C4-2B (cell line): ENCODE data around the gene INAFM2.

Source experiments
- H3K27ac ChIP-seq: fragments of 450-650 bp; 2 replicates; pipeline ENCODE4 v1.5.1; 2017
- ZFX ChIP-seq: fragments of 450-650 bp; IDR thresholded peaks from 2 replicates; pipeline ENCODE4 v1.6.1; 2017
- TF ChIP-seq, protein P1 (sequence below): fragments of 450-650 bp; conservative IDR thresholded peaks from 2 replicates; pipeline ENCODE4 v1.5.1; 2017; ENCODE audit warnings: mild to moderate bottlenecking

INAFM2 gene

GRCh38 chr15:40334941-40335795 is 11.7 kb downstream of the INAFM2 start:
- peak overlapping the region; percentile 37; the same call in 1 of the 2 replicates for H3K27ac ChIP-seq
- TF ChIP-seq ZFX, result no peak; the same call in 1 of the 2 replicates
- TF ChIP-seq, protein P1, sequence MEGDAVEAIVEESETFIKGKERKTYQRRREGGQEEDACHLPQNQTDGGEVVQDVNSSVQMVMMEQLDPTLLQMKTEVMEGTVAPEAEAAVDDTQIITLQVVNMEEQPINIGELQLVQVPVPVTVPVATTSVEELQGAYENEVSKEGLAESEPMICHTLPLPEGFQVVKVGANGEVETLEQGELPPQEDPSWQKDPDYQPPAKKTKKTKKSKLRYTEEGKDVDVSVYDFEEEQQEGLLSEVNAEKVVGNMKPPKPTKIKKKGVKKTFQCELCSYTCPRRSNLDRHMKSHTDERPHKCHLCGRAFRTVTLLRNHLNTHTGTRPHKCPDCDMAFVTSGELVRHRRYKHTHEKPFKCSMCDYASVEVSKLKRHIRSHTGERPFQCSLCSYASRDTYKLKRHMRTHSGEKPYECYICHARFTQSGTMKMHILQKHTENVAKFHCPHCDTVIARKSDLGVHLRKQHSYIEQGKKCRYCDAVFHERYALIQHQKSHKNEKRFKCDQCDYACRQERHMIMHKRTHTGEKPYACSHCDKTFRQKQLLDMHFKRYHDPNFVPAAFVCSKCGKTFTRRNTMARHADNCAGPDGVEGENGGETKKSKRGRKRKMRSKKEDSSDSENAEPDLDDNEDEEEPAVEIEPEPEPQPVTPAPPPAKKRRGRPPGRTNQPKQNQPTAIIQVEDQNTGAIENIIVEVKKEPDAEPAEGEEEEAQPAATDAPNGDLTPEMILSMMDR, result no peak

GRCh38 chr15:40335938-40336743 is 12.6 kb downstream of the INAFM2 start:
- TF ChIP-seq, protein P1, result no peak
- no peak overlapping the region for H3K27ac ChIP-seq

DNA sequence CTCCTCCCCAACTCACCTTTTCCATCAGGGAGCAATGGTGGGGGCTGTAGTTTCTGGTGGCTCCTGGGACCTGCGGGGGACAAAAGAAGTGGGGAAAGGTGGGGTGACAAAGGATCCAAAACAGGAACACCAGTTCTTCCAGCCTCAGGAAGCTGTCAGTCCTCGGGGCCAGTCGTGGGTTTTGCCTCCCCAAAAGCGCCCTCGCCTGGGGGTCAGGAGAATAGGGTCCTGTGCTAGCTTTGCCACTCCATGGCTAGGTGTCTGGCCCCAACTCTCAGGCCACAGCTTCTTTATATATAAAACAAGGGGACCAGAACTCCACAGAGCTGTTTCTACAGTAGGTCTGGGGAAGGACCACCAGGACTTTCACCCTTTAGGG is 13.2 kb downstream of the INAFM2 start:
- no peak overlapping the region for H3K27ac ChIP-seq
- TF ChIP-seq, protein P1, result no peak
- no peak for TF ChIP-seq ZFX

GRCh38 chr15:40337597-40337996 is 14.1 kb downstream of the INAFM2 start:
- no peak overlapping the region for H3K27ac ChIP-seq
- no peak for TF ChIP-seq ZFX
- TF ChIP-seq, protein P1, result no peak

GRCh38 chr15:40338041-40338657 is 14.7 kb downstream of the INAFM2 start:
- no peak for TF ChIP-seq ZFX
- TF ChIP-seq, protein P1, result peak; percentile 70
- H3K27ac ChIP-seq, result no peak overlapping the region

DNA sequence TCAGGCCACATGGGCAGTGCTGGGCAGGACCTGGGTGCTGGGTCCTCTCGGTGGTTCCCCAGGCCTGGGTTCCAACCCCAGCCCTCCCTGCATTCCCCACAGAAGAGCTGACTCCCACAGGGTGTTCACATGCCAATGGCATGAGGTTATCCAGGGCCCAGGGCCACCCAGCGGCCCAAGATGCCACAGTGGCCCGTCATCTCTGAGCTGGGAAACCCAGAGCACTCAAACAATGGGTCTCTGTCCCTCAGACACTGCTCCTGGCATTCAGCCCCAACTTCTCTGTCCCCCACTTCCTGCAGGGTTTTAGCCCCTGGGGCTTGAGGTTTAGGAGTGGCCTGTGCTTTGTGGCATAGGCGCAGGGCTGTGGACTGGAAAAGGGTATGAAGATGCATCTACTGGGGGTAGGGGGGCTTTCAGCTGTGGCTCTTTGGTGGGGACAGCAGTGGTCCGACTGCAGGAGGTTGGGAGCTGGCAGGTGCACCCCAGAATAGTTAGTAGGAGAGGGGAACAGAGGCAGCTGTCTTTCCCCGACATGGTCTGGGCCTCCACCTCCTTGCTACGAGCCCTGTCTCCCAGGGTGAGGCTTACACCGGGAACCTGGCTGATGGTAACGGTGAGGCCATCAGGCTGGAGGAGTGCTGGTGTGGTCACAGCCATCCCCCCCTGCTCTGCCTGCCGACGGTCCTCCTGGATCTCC is 15.6 kb downstream of the INAFM2 start:
- peak overlapping the region; percentile 87 for H3K27ac ChIP-seq
- TF ChIP-seq, protein P1, result no peak
